ENCODE measurements around the gene SLITRK6. TPM values are rescaled to one million over a fixed set of nuclear protein-coding genes. Genes with fewer than 3 reads are reported as not detected.
A peak's percentile ranks its signal among the peaks of the same experiment; 100 is the strongest.

Gene SLITRK6, protein sequence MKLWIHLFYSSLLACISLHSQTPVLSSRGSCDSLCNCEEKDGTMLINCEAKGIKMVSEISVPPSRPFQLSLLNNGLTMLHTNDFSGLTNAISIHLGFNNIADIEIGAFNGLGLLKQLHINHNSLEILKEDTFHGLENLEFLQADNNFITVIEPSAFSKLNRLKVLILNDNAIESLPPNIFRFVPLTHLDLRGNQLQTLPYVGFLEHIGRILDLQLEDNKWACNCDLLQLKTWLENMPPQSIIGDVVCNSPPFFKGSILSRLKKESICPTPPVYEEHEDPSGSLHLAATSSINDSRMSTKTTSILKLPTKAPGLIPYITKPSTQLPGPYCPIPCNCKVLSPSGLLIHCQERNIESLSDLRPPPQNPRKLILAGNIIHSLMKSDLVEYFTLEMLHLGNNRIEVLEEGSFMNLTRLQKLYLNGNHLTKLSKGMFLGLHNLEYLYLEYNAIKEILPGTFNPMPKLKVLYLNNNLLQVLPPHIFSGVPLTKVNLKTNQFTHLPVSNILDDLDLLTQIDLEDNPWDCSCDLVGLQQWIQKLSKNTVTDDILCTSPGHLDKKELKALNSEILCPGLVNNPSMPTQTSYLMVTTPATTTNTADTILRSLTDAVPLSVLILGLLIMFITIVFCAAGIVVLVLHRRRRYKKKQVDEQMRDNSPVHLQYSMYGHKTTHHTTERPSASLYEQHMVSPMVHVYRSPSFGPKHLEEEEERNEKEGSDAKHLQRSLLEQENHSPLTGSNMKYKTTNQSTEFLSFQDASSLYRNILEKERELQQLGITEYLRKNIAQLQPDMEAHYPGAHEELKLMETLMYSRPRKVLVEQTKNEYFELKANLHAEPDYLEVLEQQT
- total RNA-seq (2021) (1.1 and 1.3 TPM in 2 replicates), Bru-seq, nascent RNA (percentile 28 among the genes with signal in this experiment), BruChase-seq, experiment 1, labeled RNA remaining after a 2-hour chase (percentile 42 among the genes with signal in this experiment), BruChase-seq, experiment 2, labeled RNA remaining after a 6-hour chase (percentile 21 among the genes with signal in this experiment)
- long read RNA-seq, full-length matches to known transcripts, result 1 of 1 reads
- long read RNA-seq, partial matches to known transcripts, result 0 of 1 reads
- long read RNA-seq, other reads (novel, unspliced or antisense), result 0 of 1 reads

DNA sequence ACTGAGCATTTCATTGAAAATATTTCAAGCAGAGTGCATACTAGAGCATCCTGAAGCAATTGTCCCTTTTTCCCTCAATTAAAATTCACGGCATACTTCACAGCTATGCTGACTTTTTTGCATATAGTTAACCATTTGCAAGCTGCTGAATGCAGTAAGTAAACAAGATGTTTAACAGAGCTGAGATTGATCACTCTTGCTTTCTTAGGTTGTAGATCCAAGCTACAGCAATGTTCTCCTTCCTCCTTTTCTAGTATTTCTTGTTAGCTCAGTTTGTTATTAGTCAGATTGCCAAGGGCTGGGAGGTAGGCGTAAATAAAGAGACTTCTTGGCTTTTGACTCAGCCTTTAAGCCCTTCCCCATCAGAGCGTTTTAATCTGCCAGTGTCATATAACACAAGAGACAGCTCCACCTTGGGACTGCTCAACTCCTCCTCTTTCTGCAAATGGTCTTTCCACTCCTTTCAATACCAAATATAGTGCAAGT lies at the start of gene SLITRK6:
Gene SLITRK6 (minus strand): TSS at position 323 of the 486 bp plus-strand sequence. CDS start 2,911 bp downstream, outside the sequence.
- peak; percentile 80 for DNase-seq (ENCODE audit: low spot score)
- ChIA-PET POLR2A (ENCODE audit: low non-redundant PET) (no interaction called here), CTCF (no interaction called here)
- Histone ChIP-seq H3K27me3 (replicated peaks; ENCODE audit: insufficient read depth, low read depth, low read length, poor library complexity) (no peaks in the 10 kb centered on the region), H3K4me3 (ENCODE audit: low read depth, low read length, poor library complexity, severe bottlenecking) (peak within 1 kb of the TSS; percentile 28), H3K27ac (ENCODE audit: low read depth, low read length, poor library complexity, severe bottlenecking) (no peak within 1 kb of the TSS), H3K9me3 (ENCODE audit: low read depth, low read length, poor library complexity, severe bottlenecking) (no peaks in the 10 kb centered on the region), H3K4me1 (ENCODE audit: insufficient read depth, low read length, poor library complexity, severe bottlenecking) (no peaks in the 10 kb centered on the region), H3K36me3 (ENCODE audit: insufficient read depth, low read length, poor library complexity, severe bottlenecking) (no peaks in the 10 kb centered on the region)
- BruUV-seq (replicated peaks), result no TSS peak
- intact Hi-C loops (cut with micrococcal nuclease; ENCODE audit: unreplicated experiment), result no loop called here
- no peak for TF ChIP-seq EZH2 (IDR thresholded peaks at IDR 0.05; ENCODE audit: borderline replicate concordance, low read depth, low read length, poor library complexity, severe bottlenecking)
- TF ChIP-seq, protein P1, sequence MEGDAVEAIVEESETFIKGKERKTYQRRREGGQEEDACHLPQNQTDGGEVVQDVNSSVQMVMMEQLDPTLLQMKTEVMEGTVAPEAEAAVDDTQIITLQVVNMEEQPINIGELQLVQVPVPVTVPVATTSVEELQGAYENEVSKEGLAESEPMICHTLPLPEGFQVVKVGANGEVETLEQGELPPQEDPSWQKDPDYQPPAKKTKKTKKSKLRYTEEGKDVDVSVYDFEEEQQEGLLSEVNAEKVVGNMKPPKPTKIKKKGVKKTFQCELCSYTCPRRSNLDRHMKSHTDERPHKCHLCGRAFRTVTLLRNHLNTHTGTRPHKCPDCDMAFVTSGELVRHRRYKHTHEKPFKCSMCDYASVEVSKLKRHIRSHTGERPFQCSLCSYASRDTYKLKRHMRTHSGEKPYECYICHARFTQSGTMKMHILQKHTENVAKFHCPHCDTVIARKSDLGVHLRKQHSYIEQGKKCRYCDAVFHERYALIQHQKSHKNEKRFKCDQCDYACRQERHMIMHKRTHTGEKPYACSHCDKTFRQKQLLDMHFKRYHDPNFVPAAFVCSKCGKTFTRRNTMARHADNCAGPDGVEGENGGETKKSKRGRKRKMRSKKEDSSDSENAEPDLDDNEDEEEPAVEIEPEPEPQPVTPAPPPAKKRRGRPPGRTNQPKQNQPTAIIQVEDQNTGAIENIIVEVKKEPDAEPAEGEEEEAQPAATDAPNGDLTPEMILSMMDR (conservative IDR thresholded peaks at IDR 0.05; ENCODE audit: low read depth, low read length), result peak; percentile 40; the same call in 1 of the 2 replicates

DNA sequence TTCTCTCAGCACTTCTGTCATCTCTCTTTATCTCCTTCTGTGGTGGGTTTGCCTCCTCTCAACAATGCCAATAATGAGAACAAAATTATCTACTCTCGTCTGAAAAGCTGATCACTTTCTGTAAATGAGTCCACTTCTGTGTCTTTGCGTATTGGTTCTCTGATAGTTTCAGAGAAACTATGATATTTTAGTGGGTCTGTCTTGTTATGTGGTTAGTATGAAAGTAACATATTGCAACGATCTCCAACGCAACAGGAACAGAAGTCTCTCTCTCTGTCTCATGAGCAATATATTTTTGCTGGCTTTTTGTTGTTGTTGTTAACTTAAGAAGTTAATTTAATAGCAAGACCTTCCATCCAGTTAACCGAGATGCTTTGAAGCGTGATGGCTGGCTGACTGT lies 47.8 kb upstream of the SLITRK6 start:
- ChIA-PET POLR2A (ENCODE audit: low non-redundant PET) (no interaction called here), CTCF (interaction anchor here (0.6 kb wide), 1 partner anchor 664 kb away, joined by 3 read pairs; no protein-coding TSS in a partner anchor)
- H3K27me3 ChIP-seq (replicated peaks; ENCODE audit: insufficient read depth, low read depth, low read length, poor library complexity), result no peaks in the 10 kb centered on the region
- no peak overlapping the region for H3K4me3 ChIP-seq (ENCODE audit: low read depth, low read length, poor library complexity, severe bottlenecking)
- H3K4me1 ChIP-seq (ENCODE audit: insufficient read depth, low read length, poor library complexity, severe bottlenecking), result no peaks in the 10 kb centered on the region
- intact Hi-C loops (cut with micrococcal nuclease; ENCODE audit: unreplicated experiment), result no loop called here
- DNase-seq (ENCODE audit: low spot score), result no peak
- peaks cover 5% of the 10 kb centered on the region for H3K9me3 ChIP-seq (ENCODE audit: low read depth, low read length, poor library complexity, severe bottlenecking)
- BruUV-seq (replicated peaks), result no TSS peak
- no peaks in the 10 kb centered on the region for H3K36me3 ChIP-seq (ENCODE audit: insufficient read depth, low read length, poor library complexity, severe bottlenecking)
- no peak overlapping the region for H3K27ac ChIP-seq (ENCODE audit: low read depth, low read length, poor library complexity, severe bottlenecking)
- TF ChIP-seq EZH2 (IDR thresholded peaks at IDR 0.05; ENCODE audit: borderline replicate concordance, low read depth, low read length, poor library complexity, severe bottlenecking), result no peak
- TF ChIP-seq, protein P1 (conservative IDR thresholded peaks at IDR 0.05; ENCODE audit: low read depth, low read length), result no peak

DNA sequence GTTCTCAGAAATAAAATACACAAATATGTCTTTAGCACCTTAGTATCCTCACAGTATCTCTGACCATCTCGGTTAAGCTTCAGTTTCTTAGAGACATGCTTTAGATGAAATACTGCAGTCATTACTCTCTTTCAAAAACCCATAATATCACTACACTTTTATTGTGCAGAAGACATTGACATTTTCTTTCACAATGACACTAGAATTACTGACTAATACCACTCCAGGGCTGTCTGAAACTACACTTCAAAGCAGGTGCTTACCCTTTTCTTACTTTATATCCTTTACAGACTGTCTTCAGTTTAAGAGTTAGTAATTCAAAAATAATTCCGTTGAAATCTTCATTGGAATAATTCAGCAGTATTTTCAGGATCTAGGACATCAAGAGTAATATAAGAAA lies 42.2 kb upstream of the SLITRK6 start:
- CTCF ChIA-PET, result no interaction called here
- no TSS peak for BruUV-seq (replicated peaks)

More for the DNA sequence above, 42.2 kb upstream of the SLITRK6 start:
- Histone ChIP-seq H3K27ac (ENCODE audit: low read depth, low read length, poor library complexity, severe bottlenecking) (no peak overlapping the region), H3K9me3 (ENCODE audit: low read depth, low read length, poor library complexity, severe bottlenecking) (no peaks in the 10 kb centered on the region), H3K27me3 (replicated peaks; ENCODE audit: insufficient read depth, low read depth, low read length, poor library complexity) (no peaks in the 10 kb centered on the region), H3K4me1 (ENCODE audit: insufficient read depth, low read length, poor library complexity, severe bottlenecking) (no peaks in the 10 kb centered on the region), H3K36me3 (ENCODE audit: insufficient read depth, low read length, poor library complexity, severe bottlenecking) (no peaks in the 10 kb centered on the region), H3K4me3 (ENCODE audit: low read depth, low read length, poor library complexity, severe bottlenecking) (no peak overlapping the region)
- POLR2A ChIA-PET (ENCODE audit: low non-redundant PET), result no interaction called here
- no peak for DNase-seq (ENCODE audit: low spot score)
- intact Hi-C loops (cut with micrococcal nuclease; ENCODE audit: unreplicated experiment), result no loop called here
- TF ChIP-seq, protein P1 (conservative IDR thresholded peaks at IDR 0.05; ENCODE audit: low read depth, low read length), result no peak
- no peak for TF ChIP-seq EZH2 (IDR thresholded peaks at IDR 0.05; ENCODE audit: borderline replicate concordance, low read depth, low read length, poor library complexity, severe bottlenecking)

All from A673 (cell line).